A673 (cell line): ENCODE measurements around the gene GLRA3. TPM values are rescaled to one million over a fixed set of nuclear protein-coding genes. Genes with fewer than 3 reads are reported as not detected.

ENCODE experiments used
- BruUV-seq: library from RNA; stranded (reverse); fragments of 400-500 nt; replicated peaks from 2 replicates; lab custom pipeline; 2021; lab: Mats Ljungman, UMichigan
- CTCF ChIA-PET: fragments of 300-600 bp; sonication (Branson Sonifier 250); formaldehyde crosslinking; loops from one replicate; lab custom pipeline; 2022; ENCODE audit warnings: antibody characterized with exemption; lab: Charles Lee
- POLR2A ChIA-PET: fragments of 300-600 bp; sonication (Branson Sonifier 250); formaldehyde crosslinking; loops from one replicate; lab custom pipeline; 2022; ENCODE audit warnings: antibody characterized with exemption; ENCODE audit not compliant: low non-redundant PET; lab: Charles Lee
- DNase-seq: peaks from one replicate; pipeline ENCODE4 v3.0.0-alpha.2; 2015; ENCODE audit warnings: low spot score
- H3K27ac ChIP-seq: fragments of 200-600 bp; sonication (generic); 2 replicates; pipeline ENCODE4 v1.5.1; 2016; ENCODE audit warnings: mixed run types, low read depth, mild to moderate bottlenecking, mixed read lengths, antibody characterized with exemption, low read length; ENCODE audit not compliant: poor library complexity, severe bottlenecking
- H3K27me3 ChIP-seq: fragments of 200-600 bp; sonication (generic); replicated peaks from 2 replicates; pipeline ENCODE4 v1.6.1; 2017; ENCODE audit warnings: mixed run types, low read depth, mild to moderate bottlenecking, mixed read lengths, antibody characterized with exemption, low read length; ENCODE audit not compliant: insufficient read depth, poor library complexity
- H3K36me3 ChIP-seq: fragments of 200-600 bp; sonication (generic); 2 replicates; pipeline ENCODE4 v1.6.1; 2016; ENCODE audit warnings: mixed run types, mild to moderate bottlenecking, mixed read lengths, antibody characterized with exemption, low read length; ENCODE audit not compliant: insufficient read depth, poor library complexity, severe bottlenecking
- H3K4me1 ChIP-seq: fragments of 200-600 bp; sonication (generic); 2 replicates; pipeline ENCODE4 v1.6.1; 2017; ENCODE audit warnings: mixed run types, mild to moderate bottlenecking, mixed read lengths, antibody characterized with exemption, low read length; ENCODE audit not compliant: insufficient read depth, poor library complexity, severe bottlenecking
- H3K4me3 ChIP-seq: fragments of 200-600 bp; sonication (generic); 2 replicates; pipeline ENCODE4 v1.5.1; 2016; ENCODE audit warnings: low read depth, mixed run types, mild to moderate bottlenecking, mixed read lengths, low read length; ENCODE audit not compliant: poor library complexity, severe bottlenecking
- H3K9me3 ChIP-seq: fragments of 200-600 bp; sonication (generic); 2 replicates; pipeline ENCODE4 v1.6.1; 2016; ENCODE audit warnings: mixed run types, low read depth, mild to moderate bottlenecking, mixed read lengths, antibody characterized with exemption, low read length; ENCODE audit not compliant: poor library complexity, severe bottlenecking
- CTCF ChIP-seq: fragments of 300-800, 200-600 bp; sonication (generic); conservative IDR thresholded peaks from 2 replicates; pipeline ENCODE4 v1.5.1; 2017; ENCODE audit warnings: low read depth, mild to moderate bottlenecking, antibody characterized with exemption, low read length, moderate library complexity, mixed read lengths
- EZH2 ChIP-seq: fragments of 200-600 bp; sonication (generic); IDR thresholded peaks from 2 replicates; pipeline ENCODE4 v1.6.1; 2017; ENCODE audit warnings: borderline replicate concordance, low read depth, mild to moderate bottlenecking, mixed read lengths, antibody characterized with exemption, low read length; ENCODE audit not compliant: poor library complexity, severe bottlenecking
- intact Hi-C: fragments of 100-400 bp; cut with micrococcal nuclease; formaldehyde crosslinking; loops from one replicate; pipeline ENCODE4 v1.10.0; 2022; ENCODE audit not compliant: unreplicated experiment
- total RNA-seq: library from RNA; stranded (reverse); gene quantifications from 2 replicates; pipeline ENCODE4 v1.2.3, GENCODE V29; 2021

Gene GLRA3
- total RNA-seq, 1 experiment from 2014 or later, result 0.06 TPM

- TF ChIP-seq EZH2 (no peak), CTCF (no peak)
- intact Hi-C loops, result no loop called here
- peaks cover 5% of the 10 kb centered on the region for H3K9me3 ChIP-seq
- H3K4me1 ChIP-seq, result no peaks in the 10 kb centered on the region
- ChIA-PET POLR2A (no interaction called here), CTCF (no interaction called here)
- no peaks in the 10 kb centered on the region for H3K27me3 ChIP-seq
- H3K4me3 ChIP-seq, result no peak overlapping the region
- no peak for DNase-seq
- H3K36me3 ChIP-seq, result no peaks in the 10 kb centered on the region
- no TSS peak for BruUV-seq
- H3K27ac ChIP-seq, result no peak overlapping the region
Observed at GRCh38 chr4:174689618-174690017, 139.4 kb downstream of the GLRA3 start.

- ChIA-PET CTCF (no interaction called here), POLR2A (no interaction called here)
- intact Hi-C loops, result no loop called here
- no peak for DNase-seq
- H3K27ac ChIP-seq, result no peak overlapping the region
- no TSS peak for BruUV-seq
- H3K36me3 ChIP-seq, result no peaks in the 10 kb centered on the region
- H3K27me3 ChIP-seq, result no peaks in the 10 kb centered on the region
- peaks cover 5% of the 10 kb centered on the region for H3K9me3 ChIP-seq
- no peak overlapping the region for H3K4me3 ChIP-seq
- TF ChIP-seq EZH2, result no peak
- TF ChIP-seq CTCF, result no peak
- H3K4me1 ChIP-seq, result no peaks in the 10 kb centered on the region
Observed at GRCh38 chr4:174686826-174687225, 142.2 kb downstream of the GLRA3 start.

GRCh38 chr4:174681723-174682300 lies 147.2 kb downstream of the GLRA3 start:
- Histone ChIP-seq H3K36me3 (no peaks in the 10 kb centered on the region), H3K4me1 (no peaks in the 10 kb centered on the region), H3K27me3 (no peaks in the 10 kb centered on the region), H3K27ac (no peak overlapping the region), H3K9me3 (no peaks in the 10 kb centered on the region), H3K4me3 (no peak overlapping the region)
- ChIA-PET POLR2A (no interaction called here), CTCF (no interaction called here)
- no TSS peak for BruUV-seq
- TF ChIP-seq CTCF (no peak), EZH2 (no peak)
- intact Hi-C loops, result no loop called here
- no peak for DNase-seq
